ENCODE results near the gene VSTM2B. TPM values are rescaled to one million over a fixed set of nuclear protein-coding genes. Genes with fewer than 3 reads are reported as not detected.

Gene VSTM2B
- polyA plus RNA-seq, 1 donor, result 8.3 TPM

- Histone ChIP-seq H3K9me3 (ENCODE audit: control insufficient read depth, low read depth, low read length) (no peaks in the 10 kb centered on the region), H3K36me3 (ENCODE audit: control insufficient read depth, insufficient read depth, low read length) (no peaks in the 10 kb centered on the region), H3K4me3 (ENCODE audit: low read length) (no peak overlapping the region), H3K27me3 (ENCODE audit: control insufficient read depth, insufficient read depth, low read length) (no peaks in the 10 kb centered on the region), H3K4me1 (ENCODE audit: control insufficient read depth, insufficient read depth, low read length) (no peaks in the 10 kb centered on the region), H3K27ac (ENCODE audit: low read length) (no peak overlapping the region)
- DNase-seq, result no peak
- 92% methylated on average over 1 of the region's 19 CpGs for WGBS (ENCODE audit: insufficient coverage, low lambda C conversion rate)
Measured at GRCh38 chr19:29515706-29516357, 10.0 kb upstream of the VSTM2B start.

GRCh38 chr19:29516358-29516725 lies 9.5 kb upstream of the VSTM2B start:
- no CpG with 5 or more reads among the region's 9 CpGs for WGBS (ENCODE audit: insufficient coverage, low lambda C conversion rate)
- no peak for DNase-seq
- Histone ChIP-seq H3K36me3 (ENCODE audit: control insufficient read depth, insufficient read depth, low read length) (no peaks in the 10 kb centered on the region), H3K9me3 (ENCODE audit: control insufficient read depth, low read depth, low read length) (no peaks in the 10 kb centered on the region), H3K4me1 (ENCODE audit: control insufficient read depth, insufficient read depth, low read length) (no peaks in the 10 kb centered on the region), H3K27ac (ENCODE audit: low read length) (no peak overlapping the region), H3K27me3 (ENCODE audit: control insufficient read depth, insufficient read depth, low read length) (no peaks in the 10 kb centered on the region), H3K4me3 (ENCODE audit: low read length) (no peak overlapping the region)

- DNase-seq, result no peak
- no peak overlapping the region for H3K4me3 ChIP-seq (ENCODE audit: low read length)
- no peak overlapping the region for H3K27ac ChIP-seq (ENCODE audit: low read length)
- no peaks in the 10 kb centered on the region for H3K27me3 ChIP-seq (ENCODE audit: control insufficient read depth, insufficient read depth, low read length)
- WGBS (ENCODE audit: insufficient coverage, low lambda C conversion rate), result no CpG with 5 or more reads among the region's 9 CpGs
- no peaks in the 10 kb centered on the region for H3K4me1 ChIP-seq (ENCODE audit: control insufficient read depth, insufficient read depth, low read length)
- no peaks in the 10 kb centered on the region for H3K9me3 ChIP-seq (ENCODE audit: control insufficient read depth, low read depth, low read length)
- no peaks in the 10 kb centered on the region for H3K36me3 ChIP-seq (ENCODE audit: control insufficient read depth, insufficient read depth, low read length)
Measured at GRCh38 chr19:29516821-29517395, 8.9 kb upstream of the VSTM2B start.

- DNase-seq, result no peak
- H3K9me3 ChIP-seq (ENCODE audit: control insufficient read depth, low read depth, low read length), result no peaks in the 10 kb centered on the region
- no peaks in the 10 kb centered on the region for H3K36me3 ChIP-seq (ENCODE audit: control insufficient read depth, insufficient read depth, low read length)
- WGBS (ENCODE audit: insufficient coverage, low lambda C conversion rate), result no CpG with 5 or more reads among the region's 4 CpGs
- no peak overlapping the region for H3K27ac ChIP-seq (ENCODE audit: low read length)
- H3K4me3 ChIP-seq (ENCODE audit: low read length), result no peak overlapping the region
- H3K27me3 ChIP-seq (ENCODE audit: control insufficient read depth, insufficient read depth, low read length), result no peaks in the 10 kb centered on the region
- H3K4me1 ChIP-seq (ENCODE audit: control insufficient read depth, insufficient read depth, low read length), result no peaks in the 10 kb centered on the region
Measured at GRCh38 chr19:29517412-29517811, 8.4 kb upstream of the VSTM2B start.

GRCh38 chr19:29517946-29518345 lies 7.8 kb upstream of the VSTM2B start:
- WGBS (ENCODE audit: insufficient coverage, low lambda C conversion rate), result no CpG with 5 or more reads among the region's 4 CpGs
- no peaks in the 10 kb centered on the region for H3K36me3 ChIP-seq (ENCODE audit: control insufficient read depth, insufficient read depth, low read length)
- DNase-seq, result no peak
- no peak overlapping the region for H3K27ac ChIP-seq (ENCODE audit: low read length)
- H3K27me3 ChIP-seq (ENCODE audit: control insufficient read depth, insufficient read depth, low read length), result peaks cover under 1% of the 10 kb centered on the region
- no peak overlapping the region for H3K4me3 ChIP-seq (ENCODE audit: low read length)
- H3K9me3 ChIP-seq (ENCODE audit: control insufficient read depth, low read depth, low read length), result no peaks in the 10 kb centered on the region
- no peaks in the 10 kb centered on the region for H3K4me1 ChIP-seq (ENCODE audit: control insufficient read depth, insufficient read depth, low read length)

GRCh38 chr19:29519146-29519545 lies 6.6 kb upstream of the VSTM2B start:
- H3K27ac ChIP-seq (ENCODE audit: low read length), result no peak overlapping the region
- no peak overlapping the region for H3K4me3 ChIP-seq (ENCODE audit: low read length)
- H3K4me1 ChIP-seq (ENCODE audit: control insufficient read depth, insufficient read depth, low read length), result no peaks in the 10 kb centered on the region
- no peaks in the 10 kb centered on the region for H3K9me3 ChIP-seq (ENCODE audit: control insufficient read depth, low read depth, low read length)
- DNase-seq, result no peak
- no peaks in the 10 kb centered on the region for H3K36me3 ChIP-seq (ENCODE audit: control insufficient read depth, insufficient read depth, low read length)
- peaks cover 12% of the 10 kb centered on the region for H3K27me3 ChIP-seq (ENCODE audit: control insufficient read depth, insufficient read depth, low read length)
- no CpG with 5 or more reads among the region's 5 CpGs for WGBS (ENCODE audit: insufficient coverage, low lambda C conversion rate)

GRCh38 chr19:29519931-29520330 lies 5.9 kb upstream of the VSTM2B start:
- Histone ChIP-seq H3K4me3 (ENCODE audit: low read length) (no peak overlapping the region), H3K4me1 (ENCODE audit: control insufficient read depth, insufficient read depth, low read length) (no peaks in the 10 kb centered on the region), H3K36me3 (ENCODE audit: control insufficient read depth, insufficient read depth, low read length) (no peaks in the 10 kb centered on the region), H3K27me3 (ENCODE audit: control insufficient read depth, insufficient read depth, low read length) (peaks cover 20% of the 10 kb centered on the region), H3K9me3 (ENCODE audit: control insufficient read depth, low read depth, low read length) (no peaks in the 10 kb centered on the region), H3K27ac (ENCODE audit: low read length) (no peak overlapping the region)
- DNase-seq, result no peak
- 85% methylated on average over 4 of the region's 8 CpGs for WGBS (ENCODE audit: insufficient coverage, low lambda C conversion rate)

- no peaks in the 10 kb centered on the region for H3K36me3 ChIP-seq (ENCODE audit: control insufficient read depth, insufficient read depth, low read length)
- no peak for DNase-seq
- no peaks in the 10 kb centered on the region for H3K4me1 ChIP-seq (ENCODE audit: control insufficient read depth, insufficient read depth, low read length)
- H3K4me3 ChIP-seq (ENCODE audit: low read length), result no peak overlapping the region
- no CpG with 5 or more reads among the region's 7 CpGs for WGBS (ENCODE audit: insufficient coverage, low lambda C conversion rate)
- peaks cover 24% of the 10 kb centered on the region for H3K27me3 ChIP-seq (ENCODE audit: control insufficient read depth, insufficient read depth, low read length)
- H3K9me3 ChIP-seq (ENCODE audit: control insufficient read depth, low read depth, low read length), result no peaks in the 10 kb centered on the region
- no peak overlapping the region for H3K27ac ChIP-seq (ENCODE audit: low read length)
Measured at GRCh38 chr19:29520390-29520789, 5.4 kb upstream of the VSTM2B start.

GRCh38 chr19:29521291-29522075 lies 4.3 kb upstream of the VSTM2B start:
- Histone ChIP-seq H3K27me3 (ENCODE audit: control insufficient read depth, insufficient read depth, low read length) (peaks cover 31% of the 10 kb centered on the region), H3K36me3 (ENCODE audit: control insufficient read depth, insufficient read depth, low read length) (no peaks in the 10 kb centered on the region), H3K4me3 (ENCODE audit: low read length) (no peak overlapping the region), H3K9me3 (ENCODE audit: control insufficient read depth, low read depth, low read length) (no peaks in the 10 kb centered on the region), H3K27ac (ENCODE audit: low read length) (no peak overlapping the region), H3K4me1 (ENCODE audit: control insufficient read depth, insufficient read depth, low read length) (no peaks in the 10 kb centered on the region)
- WGBS (ENCODE audit: insufficient coverage, low lambda C conversion rate), result no CpG with 5 or more reads among the region's 9 CpGs
- no peak for DNase-seq

- H3K4me1 ChIP-seq (ENCODE audit: control insufficient read depth, insufficient read depth, low read length), result peaks cover 13% of the 10 kb centered on the region
- H3K36me3 ChIP-seq (ENCODE audit: control insufficient read depth, insufficient read depth, low read length), result no peaks in the 10 kb centered on the region
- no peak for DNase-seq
- no peak overlapping the region for H3K27ac ChIP-seq (ENCODE audit: low read length)
- no peak overlapping the region for H3K4me3 ChIP-seq (ENCODE audit: low read length)
- peaks cover 52% of the 10 kb centered on the region for H3K27me3 ChIP-seq (ENCODE audit: control insufficient read depth, insufficient read depth, low read length)
- no CpG with 5 or more reads among the region's 2 CpGs for WGBS (ENCODE audit: insufficient coverage, low lambda C conversion rate)
- peaks cover 3% of the 10 kb centered on the region for H3K9me3 ChIP-seq (ENCODE audit: control insufficient read depth, low read depth, low read length)
Measured at GRCh38 chr19:29523568-29523967, 2.2 kb upstream of the VSTM2B start.
